Measurements from ENCODE around the gene FRMD5. TPM values are rescaled to one million over a fixed set of nuclear protein-coding genes. Genes with fewer than 3 reads are reported as not detected.
"Not testable (repeated sequence)": the region's sequence is repeated elsewhere in the genome, so short reads cannot be mapped to it uniquely, and the experiment has no call there.

Gene FRMD5
- polyA plus RNA-seq, 1 donor: 1.8 TPM

DNA sequence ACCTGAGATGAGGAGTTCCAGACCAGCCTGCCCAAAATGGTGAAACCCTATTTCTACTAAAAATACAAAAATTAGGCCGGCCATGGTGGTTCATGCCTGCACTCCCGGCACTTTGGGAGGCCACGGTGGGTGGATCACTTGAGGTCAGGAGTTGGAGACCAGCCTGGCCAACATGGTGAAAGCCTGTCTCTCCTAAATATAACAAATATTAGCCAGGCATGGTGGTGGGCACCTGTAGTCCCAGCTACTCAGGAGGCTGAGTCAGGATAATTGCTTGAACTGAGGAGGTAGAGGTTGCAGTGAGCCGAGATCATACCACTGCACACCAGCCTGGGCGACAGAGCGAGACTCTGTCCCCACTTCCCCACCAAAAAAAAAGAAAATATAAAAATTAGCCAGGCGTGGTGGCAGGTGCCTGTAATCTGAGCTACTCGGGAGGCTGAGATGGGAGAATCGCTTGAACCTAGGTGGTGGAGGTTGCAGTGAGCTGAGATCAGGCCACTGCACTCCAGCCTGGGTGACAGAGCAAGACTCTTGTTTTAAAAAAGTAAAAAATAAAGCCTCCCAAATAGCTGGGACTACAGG, 364.3 kb downstream of the FRMD5 start:
- not testable (repeated sequence) for DNase-seq

DNA sequence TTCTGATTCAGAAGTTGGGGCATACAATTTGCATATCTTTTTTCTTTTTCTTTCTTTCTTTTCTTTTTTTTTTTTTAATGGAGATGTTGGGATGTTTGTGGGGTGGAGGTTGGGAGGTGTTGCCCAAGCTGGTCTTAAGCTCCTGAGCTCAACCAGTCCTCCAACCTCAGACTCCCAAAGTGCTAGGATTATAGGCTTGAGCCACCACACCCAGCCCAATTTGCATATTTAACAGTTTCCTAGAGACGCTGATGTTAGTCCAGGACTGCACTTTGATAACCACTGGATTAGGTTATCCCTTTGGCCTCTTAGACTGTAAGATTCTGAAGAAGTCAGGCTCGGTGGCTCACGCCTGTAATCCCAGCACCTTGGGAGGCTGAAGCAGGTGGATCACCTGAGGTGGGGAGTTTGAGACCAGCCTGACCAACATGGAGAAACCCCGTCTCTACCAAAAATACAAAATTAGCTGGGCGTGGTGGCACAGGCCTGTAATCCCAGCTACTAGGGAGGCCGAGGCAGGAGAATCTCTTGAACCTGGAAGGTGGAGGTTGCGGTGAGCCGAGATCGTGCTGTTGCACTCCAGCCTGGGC, 365.0 kb downstream of the FRMD5 start:
- not testable (repeated sequence) for DNase-seq

DNA sequence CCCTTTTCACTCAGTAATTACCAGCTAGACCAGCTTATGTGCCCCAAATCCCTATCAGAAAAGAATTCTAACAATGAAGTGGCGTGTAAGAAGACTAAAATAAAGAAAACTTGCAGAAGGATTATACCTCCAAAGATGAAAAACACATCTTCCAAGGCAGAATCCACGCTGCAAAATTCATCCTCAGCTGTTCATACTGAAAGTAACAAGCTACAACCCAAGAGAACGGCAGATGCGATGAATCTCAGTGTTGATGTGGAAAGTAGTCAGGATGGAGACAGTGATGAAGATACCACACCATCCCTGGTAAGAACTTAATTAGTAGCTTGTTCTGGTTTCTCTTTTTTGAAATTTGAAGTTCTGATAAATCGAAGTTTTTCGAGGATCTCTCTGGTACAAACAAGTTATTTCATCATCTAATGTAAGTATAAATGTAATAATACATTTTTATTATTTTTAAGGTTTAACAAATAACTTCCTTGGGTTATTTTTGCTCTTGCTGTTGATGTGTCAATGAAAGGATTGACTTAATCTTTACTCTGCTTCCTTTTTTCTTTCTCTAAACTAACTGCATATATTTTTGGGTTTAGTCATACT, 366.9 kb downstream of the FRMD5 start:
- DNase-seq: peak; percentile 3

DNA sequence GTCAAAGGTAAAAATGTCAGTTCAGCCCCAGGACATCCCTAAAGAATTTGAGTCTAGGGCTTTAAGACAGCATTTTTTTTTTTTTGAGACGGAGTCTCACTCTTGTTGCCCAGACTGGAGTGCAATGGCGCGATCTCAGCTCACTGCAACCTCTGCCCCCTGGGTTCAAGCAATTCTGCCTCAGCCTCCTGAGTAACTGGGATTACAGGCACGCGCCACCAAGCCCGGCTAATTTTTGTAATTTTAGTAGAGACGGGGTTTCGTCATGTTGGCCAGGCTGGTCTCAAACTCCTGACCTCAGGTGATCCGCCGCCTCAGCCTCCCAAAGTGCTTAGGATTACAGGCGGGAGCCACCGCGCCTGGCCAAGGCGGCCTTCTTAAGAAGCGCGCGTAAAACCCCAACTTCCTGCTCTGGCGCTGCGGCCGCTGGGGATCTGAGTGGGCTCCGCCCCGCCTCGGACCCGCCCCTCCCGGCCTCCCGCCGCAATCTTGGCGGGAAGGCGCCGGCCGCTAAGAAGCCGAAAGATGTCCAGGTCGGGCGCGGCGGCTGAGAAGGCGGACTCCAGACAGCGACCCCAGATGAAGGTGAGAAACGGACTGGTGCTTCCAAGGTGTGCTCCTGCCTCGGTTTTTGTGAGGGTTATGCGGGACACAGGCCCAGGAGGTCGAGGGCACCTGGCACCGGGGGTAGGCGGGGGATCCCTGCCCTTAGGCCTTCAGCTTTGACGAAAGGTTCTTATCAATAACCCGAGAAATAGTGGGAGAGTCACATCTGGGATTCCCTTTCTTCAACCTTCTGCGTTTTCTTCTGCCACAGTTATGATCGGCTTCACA, 368.3 kb downstream of the FRMD5 start, which contains the start of gene WDR76:
WDR76 (plus strand) TSS at position 495 of the 834 bp plus-strand sequence; CDS start at position 526, 31 bp downstream.
- peak; percentile 82 for DNase-seq

DNA sequence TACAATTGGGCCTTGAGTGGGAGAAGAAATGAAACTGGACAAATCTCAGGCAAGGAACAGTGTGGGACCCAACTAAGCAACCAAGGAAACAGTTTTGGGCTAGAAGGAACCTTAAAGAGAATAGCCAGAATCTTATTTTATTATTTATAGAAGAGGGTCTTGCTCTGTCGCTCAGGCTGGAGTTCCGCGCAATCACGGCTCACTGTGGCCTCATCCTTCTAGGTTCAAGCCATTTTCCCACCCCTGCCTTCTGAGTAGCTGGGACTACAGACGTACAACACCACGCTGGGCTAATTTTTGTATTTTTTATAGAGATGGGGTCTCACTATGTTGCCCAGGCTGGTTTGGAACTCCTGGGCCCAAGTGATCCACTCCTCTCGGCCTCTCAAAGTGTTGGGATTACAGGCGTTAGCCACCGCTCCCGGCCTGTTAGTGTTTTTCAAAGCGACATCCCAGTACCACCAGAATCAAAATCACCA, 369.0 kb downstream of the FRMD5 start:
- DNase-seq: no peak

DNA sequence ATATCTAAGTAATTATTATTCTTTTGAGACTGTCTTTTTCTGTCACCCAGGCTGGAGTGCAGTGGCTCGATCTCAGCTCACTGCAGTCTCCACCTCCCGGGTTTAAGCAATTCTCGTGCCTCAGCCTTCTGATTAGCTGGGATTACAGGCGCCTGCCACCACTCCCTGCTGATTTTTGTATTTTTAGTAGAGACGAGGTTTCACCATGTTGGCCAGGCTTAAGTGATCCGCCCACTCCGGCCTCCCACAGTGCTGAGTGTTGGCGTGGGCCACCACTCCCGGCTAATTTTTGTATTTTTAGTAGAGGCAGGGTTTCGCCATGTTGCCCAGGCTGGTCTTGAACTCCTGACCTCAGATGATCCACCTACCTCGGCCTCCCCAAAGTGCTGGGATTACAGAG, 369.8 kb downstream of the FRMD5 start:
- not testable (repeated sequence) for DNase-seq

DNA sequence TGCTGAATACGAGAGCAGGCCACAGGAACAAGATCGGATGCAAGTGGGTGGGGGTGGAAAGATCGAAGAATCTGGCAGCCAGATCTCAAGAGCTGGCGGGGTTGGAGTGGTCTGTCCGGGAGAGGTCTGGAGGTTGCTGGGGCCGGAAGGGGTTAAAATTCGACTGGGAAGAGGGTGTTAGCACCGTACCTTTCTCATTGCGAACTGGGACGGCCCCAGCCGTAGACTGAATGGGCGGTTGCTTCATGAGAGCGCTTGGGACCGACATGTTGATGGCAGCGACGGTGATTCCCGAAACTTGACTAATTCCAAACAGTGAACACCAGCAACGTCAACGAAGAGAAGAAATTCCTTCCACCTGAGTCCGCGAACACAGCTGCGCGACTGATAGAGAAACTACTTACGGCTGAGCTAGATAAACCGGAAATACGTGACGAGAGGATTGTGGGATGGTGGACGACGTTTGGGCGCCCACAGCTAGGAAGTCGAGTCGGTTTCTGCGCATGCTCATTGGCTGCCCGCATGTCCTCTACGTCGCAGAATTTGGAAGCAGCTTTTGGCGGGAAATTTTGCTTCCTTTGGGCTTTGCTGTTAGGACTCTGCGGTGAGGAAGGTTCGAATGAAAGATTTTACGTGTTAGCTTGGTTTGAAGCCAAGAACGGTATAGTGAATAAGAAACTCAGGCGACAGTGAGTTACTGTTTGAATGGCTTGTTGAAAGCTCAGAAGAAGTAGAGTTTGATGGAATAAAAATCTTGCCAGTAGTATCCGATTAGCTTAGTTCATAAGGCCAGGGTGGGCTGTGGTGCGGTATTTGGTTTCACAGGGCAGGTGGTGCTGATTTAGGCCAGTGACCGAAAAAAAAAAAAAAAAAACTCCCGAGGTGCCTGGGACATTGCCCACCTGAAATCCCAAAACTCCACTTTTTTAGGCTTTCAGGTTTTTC, 370.5 kb downstream of the FRMD5 start, which contains the start of gene MFAP1:
MFAP1 (minus strand) TSS at position 389 of the 945 bp plus-strand sequence; CDS start at position 268, 121 bp downstream.
- peak; percentile 94 for DNase-seq

DNA sequence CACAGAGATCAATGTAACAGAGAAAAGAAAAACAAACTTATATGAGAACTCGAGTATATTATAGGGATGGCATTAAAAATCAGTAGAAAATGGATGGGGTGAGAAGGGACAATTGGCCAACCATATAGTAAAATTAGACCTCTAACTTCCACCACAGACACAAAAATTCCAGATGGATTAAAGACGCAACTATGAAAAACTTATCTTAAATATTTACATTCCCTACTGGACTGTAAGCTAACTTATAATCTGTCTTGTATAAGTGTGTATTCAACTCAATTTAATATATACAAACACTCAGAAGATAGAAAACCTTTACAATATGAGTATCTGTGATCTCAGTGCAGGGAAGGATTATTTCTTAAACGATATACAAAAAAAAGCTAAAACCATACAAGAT, 373.6 kb downstream of the FRMD5 start:
- no peak for DNase-seq

Other genes with a start within 250 kb of the FRMD5 start
- 131 TPM for gene GOLM2, start 93.4 kb upstream of the FRMD5 start, polyA plus RNA-seq (ENCODE audit: insufficient read length)
- 79.7 TPM for gene CTDSPL2, start 232.4 kb upstream of the FRMD5 start, polyA plus RNA-seq (ENCODE audit: insufficient read length)